ENCODE results near the gene CHKB. TPM values are rescaled to one million over a fixed set of nuclear protein-coding genes. Genes with fewer than 3 reads are reported as not detected.
A peak's percentile ranks its signal among the peaks of the same experiment; 100 is the strongest.
"Not testable (repeated sequence)": the region's sequence is repeated elsewhere in the genome, so short reads cannot be mapped to it uniquely, and the experiment has no call there.

CHKB gene
- total and polyA plus RNA-seq, 4 donors: 59.4 to 142 (median 74.9) TPM

GRCh38 chr22:50620593-50621355 is 38.1 kb upstream of the CHKB start:
- H3K27ac ChIP-seq (ENCODE audit: low read depth in 1 of 2, low read length in 1 of 2): no peak overlapping the region
- H3K9ac ChIP-seq (ENCODE audit: insufficient read depth in 1 of 2, low read length in 2 of 2): no peak overlapping the region
- peaks cover 0 to 12% (median 0%) of the 10 kb centered on the region in 4 donors for H3K36me3 ChIP-seq (ENCODE audit: control insufficient read depth in 4 of 4, insufficient read depth in 4 of 4, low read length in 4 of 4)
- peaks cover 0 to 8% (median 4%) of the 10 kb centered on the region in 5 donors for H3K4me1 ChIP-seq (ENCODE audit: control insufficient read depth in 5 of 5, insufficient read depth in 5 of 5, low read length in 5 of 5)
- no peaks in the 10 kb centered on the region for H3K9me3 ChIP-seq (ENCODE audit: control insufficient read depth in 4 of 4, insufficient read depth in 3 of 4, low read length in 3 of 4)
- 6 to 12% methylated on average over 25 of the region's 25 CpGs for WGBS, 2 donors
- H3K4me3 ChIP-seq: no peak overlapping the region
- no peak for TF ChIP-seq CTCF (IDR thresholded peaks at IDR 0.05; ENCODE audit: control extremely low read depth, extremely low read depth)
- peaks cover 0 to 12% (median 6%) of the 10 kb centered on the region in 3 donors for H3K27me3 ChIP-seq (ENCODE audit: control insufficient read depth in 3 of 3, insufficient read depth in 3 of 3, low read length in 2 of 3)
- peak; percentile 87 to 92 (median 90) for DNase-seq
- ATAC-seq (ENCODE audit: insufficient read depth, low FRiP score): no peak

- not testable (repeated sequence) for H3K9me3 ChIP-seq (ENCODE audit: control insufficient read depth in 4 of 4, insufficient read depth in 3 of 4, low read length in 3 of 4); H3K36me3 ChIP-seq (ENCODE audit: control insufficient read depth in 4 of 4, insufficient read depth in 4 of 4, low read length in 4 of 4); H3K27ac ChIP-seq (ENCODE audit: low read depth in 1 of 2, low read length in 1 of 2); H3K4me1 ChIP-seq (ENCODE audit: control insufficient read depth in 5 of 5, insufficient read depth in 5 of 5, low read length in 5 of 5); ATAC-seq (ENCODE audit: insufficient read depth, low FRiP score); DNase-seq; H3K9ac ChIP-seq (ENCODE audit: insufficient read depth in 1 of 2, low read length in 2 of 2); H3K4me3 ChIP-seq
- WGBS, 2 donors: 62 to 95% methylated on average over 3 of the region's 3 CpGs
- peaks cover 0 to 17% (median 3%) of the 10 kb centered on the region in 3 donors for H3K27me3 ChIP-seq (ENCODE audit: control insufficient read depth in 3 of 3, insufficient read depth in 3 of 3, low read length in 2 of 3)
Measured at GRCh38 chr22:50614296-50614695, 31.6 kb upstream of the CHKB start.

GRCh38 chr22:50613291-50613981 is 30.8 kb upstream of the CHKB start:
- H3K27ac ChIP-seq (ENCODE audit: low read depth in 1 of 2, low read length in 1 of 2): peak overlapping the region; percentile 14 to 68
- H3K4me1 ChIP-seq (ENCODE audit: control insufficient read depth in 5 of 5, insufficient read depth in 5 of 5, low read length in 5 of 5): peaks cover 0 to 5% (median 0%) of the 10 kb centered on the region in 5 donors
- no peaks in the 10 kb centered on the region for H3K36me3 ChIP-seq (ENCODE audit: control insufficient read depth in 4 of 4, insufficient read depth in 4 of 4, low read length in 4 of 4)
- WGBS, 2 donors: 60 to 71% methylated on average over 22 of the region's 22 CpGs
- TF ChIP-seq CTCF (IDR thresholded peaks at IDR 0.05; ENCODE audit: control extremely low read depth, extremely low read depth): no peak
- peaks cover 0 to 17% (median 3%) of the 10 kb centered on the region in 3 donors for H3K27me3 ChIP-seq (ENCODE audit: control insufficient read depth in 3 of 3, insufficient read depth in 3 of 3, low read length in 2 of 3)
- ATAC-seq (ENCODE audit: insufficient read depth, low FRiP score): peak; percentile 62
- no peaks in the 10 kb centered on the region for H3K9me3 ChIP-seq (ENCODE audit: control insufficient read depth in 4 of 4, insufficient read depth in 3 of 4, low read length in 3 of 4)
- DNase-seq: no peak
- H3K4me3 ChIP-seq: no peak overlapping the region
- H3K9ac ChIP-seq (ENCODE audit: insufficient read depth in 1 of 2, low read length in 2 of 2): no peak overlapping the region

DNA sequence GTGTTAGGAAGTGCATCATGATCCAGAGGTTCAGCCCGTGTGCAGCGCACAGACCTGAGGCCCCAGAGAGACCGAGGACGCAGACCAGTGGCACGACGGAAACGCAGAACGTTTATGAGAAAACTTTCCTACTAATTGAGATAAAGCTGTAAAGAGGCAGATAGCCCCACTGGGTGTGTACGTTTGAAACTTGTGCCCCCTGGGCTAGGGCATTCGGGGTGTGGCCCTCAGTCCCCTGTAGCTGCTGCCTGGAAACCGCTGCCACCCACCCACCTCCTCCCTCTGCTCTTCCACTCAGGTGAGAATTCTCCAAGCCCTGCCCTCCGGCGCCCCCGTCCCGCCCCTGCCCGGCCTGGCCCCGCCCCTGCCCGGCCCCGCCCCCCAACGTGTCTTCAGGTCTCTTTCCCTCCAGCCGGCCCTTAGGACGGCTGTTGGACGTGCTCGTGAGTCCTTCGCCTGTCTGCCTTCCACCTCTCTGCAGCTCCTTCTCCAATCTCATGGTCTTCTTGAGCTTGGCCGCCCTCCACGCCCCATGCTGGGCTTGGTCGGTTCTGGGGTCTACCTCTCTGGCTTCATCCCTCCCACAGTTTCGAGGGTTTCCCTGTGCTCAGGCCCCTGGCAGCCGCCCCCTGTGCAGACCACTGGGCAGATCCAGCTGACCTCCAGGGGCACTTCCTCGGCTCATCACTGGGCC is 30.0 kb upstream of the CHKB start:
- H3K9me3 ChIP-seq (ENCODE audit: control insufficient read depth in 4 of 4, insufficient read depth in 3 of 4, low read length in 3 of 4): no peaks in the 10 kb centered on the region
- no peaks in the 10 kb centered on the region for H3K36me3 ChIP-seq (ENCODE audit: control insufficient read depth in 4 of 4, insufficient read depth in 4 of 4, low read length in 4 of 4)
- TF ChIP-seq CTCF (IDR thresholded peaks at IDR 0.05; ENCODE audit: control extremely low read depth, extremely low read depth): no peak
- H3K4me1 ChIP-seq (ENCODE audit: control insufficient read depth in 5 of 5, insufficient read depth in 5 of 5, low read length in 5 of 5): peaks cover 0 to 5% (median 0%) of the 10 kb centered on the region in 5 donors
- H3K4me3 ChIP-seq: no peak overlapping the region
- ATAC-seq (ENCODE audit: insufficient read depth, low FRiP score) (no peak), DNase-seq (no peak)
- 32 to 34% methylated on average over 31 of the region's 31 CpGs for WGBS, 2 donors
- peaks cover 0 to 21% (median 3%) of the 10 kb centered on the region in 3 donors for H3K27me3 ChIP-seq (ENCODE audit: control insufficient read depth in 3 of 3, insufficient read depth in 3 of 3, low read length in 2 of 3)
- H3K9ac ChIP-seq (ENCODE audit: insufficient read depth in 1 of 2, low read length in 2 of 2): no peak overlapping the region
- H3K27ac ChIP-seq (ENCODE audit: low read depth in 1 of 2, low read length in 1 of 2): peak overlapping the region in 1 of 2 donors; percentile 68

Measured in lung (tissue), 12 donors.